DOHH2 (cell line): ENCODE results near the gene CADPS2.

ENCODE experiments used
- H3F3A ChIP-seq: fragments of 200-600 bp; sonication (generic), shearing (Covaris generic); 2 replicates; pipeline ENCODE4 v1.6.0; 2016; ENCODE audit warnings: antibody characterized with exemption, mild to moderate bottlenecking; ENCODE audit not compliant: control insufficient read depth, insufficient read depth
- H3K27ac ChIP-seq: fragments of 200-600 bp; sonication (generic); 2 replicates; pipeline ENCODE4 v1.5.1; 2014; ENCODE audit warnings: low read depth, mild to moderate bottlenecking, low read length, moderate library complexity
- H3K27me3 ChIP-seq: fragments of 200-600 bp; sonication (generic); 2 replicates; pipeline ENCODE4 v1.6.1; 2014; ENCODE audit warnings: mild to moderate bottlenecking, low read length, mixed read lengths; ENCODE audit not compliant: control insufficient read depth
- H3K36me3 ChIP-seq: fragments of 200-600 bp; sonication (generic); 2 replicates; pipeline ENCODE4 v1.6.1; 2014; ENCODE audit warnings: mild to moderate bottlenecking, low read length, moderate library complexity, mixed read lengths; ENCODE audit not compliant: control insufficient read depth
- H3K4me1 ChIP-seq: fragments of 200-600 bp; sonication (generic); 2 replicates; pipeline ENCODE4 v1.6.1; 2014; ENCODE audit warnings: mild to moderate bottlenecking, low read length, mixed read lengths; ENCODE audit not compliant: control insufficient read depth
- H3K4me2 ChIP-seq: fragments of 200-600 bp; sonication (generic); 2 replicates; pipeline ENCODE4 v1.6.0; 2014; ENCODE audit warnings: mild to moderate bottlenecking, low read length, moderate library complexity
- H3K4me3 ChIP-seq: fragments of 200-600 bp; sonication (generic); 2 replicates; pipeline ENCODE4 v1.5.1; 2014; ENCODE audit warnings: mild to moderate bottlenecking, low read length, mixed read lengths
- H3K79me2 ChIP-seq: fragments of 200-600 bp; sonication (generic); 2 replicates; pipeline ENCODE4 v1.6.1; 2014; ENCODE audit warnings: mild to moderate bottlenecking, low read length, mixed read lengths; ENCODE audit not compliant: control insufficient read depth
- H3K9me2 ChIP-seq: fragments of 200-600 bp; sonication (generic); replicated peaks from 2 replicates; pipeline ENCODE4 v1.6.1; 2014; ENCODE audit warnings: mild to moderate bottlenecking, low read length, mixed read lengths; ENCODE audit not compliant: control insufficient read depth
- H3K9me3 ChIP-seq: fragments of 200-600 bp; sonication (generic); 2 replicates; pipeline ENCODE4 v1.6.1; 2014; ENCODE audit warnings: antibody characterized with exemption, low read length, mixed read lengths; ENCODE audit not compliant: control insufficient read depth, insufficient read depth
- H4K20me1 ChIP-seq: fragments of 200-600 bp; sonication (generic); 2 replicates; pipeline ENCODE4 v1.6.0; 2014; ENCODE audit warnings: low read depth, mild to moderate bottlenecking, antibody characterized with exemption, low read length, moderate library complexity; ENCODE audit not compliant: control insufficient read depth, insufficient read depth
- CTCF ChIP-seq: fragments of 200-600 bp; sonication (generic); IDR thresholded peaks from one replicate; pipeline ENCODE4 v1.5.1; 2014; ENCODE audit warnings: antibody characterized with exemption, mild to moderate bottlenecking, low read depth, low read length; ENCODE audit not compliant: poor library complexity, severe bottlenecking
- EZH2phosphoT487 ChIP-seq: fragments of 200-600 bp; sonication (generic); IDR thresholded peaks from 2 replicates; pipeline ENCODE4 v1.6.1; 2017; ENCODE audit warnings: borderline replicate concordance, mild to moderate bottlenecking, antibody characterized with exemption, low read length, moderate library complexity, mixed read lengths

The CADPS2 gene

GRCh38 chr7:122727354-122727753 lies 158.9 kb downstream of the CADPS2 start:
- H3K79me2 ChIP-seq, result no peaks in the 10 kb centered on the region
- no peaks in the 10 kb centered on the region for H3F3A ChIP-seq
- H3K4me3 ChIP-seq, result no peak overlapping the region
- no peaks in the 10 kb centered on the region for H3K27me3 ChIP-seq
- no peak overlapping the region for H3K4me2 ChIP-seq
- H3K9me3 ChIP-seq, result no peaks in the 10 kb centered on the region
- H3K9me2 ChIP-seq, result no peaks in the 10 kb centered on the region
- no peaks in the 10 kb centered on the region for H4K20me1 ChIP-seq
- no peak overlapping the region for H3K27ac ChIP-seq
- no peaks in the 10 kb centered on the region for H3K4me1 ChIP-seq
- H3K36me3 ChIP-seq, result no peaks in the 10 kb centered on the region
- TF ChIP-seq CTCF (no peak), EZH2phosphoT487 (no peak)

- Histone ChIP-seq H3K27ac (no peak overlapping the region), H3K4me1 (no peaks in the 10 kb centered on the region), H3K9me2 (no peaks in the 10 kb centered on the region), H3K4me3 (no peak overlapping the region), H3K79me2 (no peaks in the 10 kb centered on the region), H4K20me1 (no peaks in the 10 kb centered on the region), H3K36me3 (no peaks in the 10 kb centered on the region), H3K9me3 (no peaks in the 10 kb centered on the region), H3F3A (no peaks in the 10 kb centered on the region), H3K4me2 (no peak overlapping the region), H3K27me3 (no peaks in the 10 kb centered on the region)
- TF ChIP-seq CTCF (no peak), EZH2phosphoT487 (no peak)
These were observed 159.4 kb downstream of the CADPS2 start for GRCh38 chr7:122726881-122727280.

- Histone ChIP-seq H3K36me3 (no peaks in the 10 kb centered on the region), H3K9me2 (no peaks in the 10 kb centered on the region), H3K9me3 (no peaks in the 10 kb centered on the region), H3K4me1 (no peaks in the 10 kb centered on the region), H3K4me2 (no peak overlapping the region), H3K4me3 (no peak overlapping the region), H3F3A (no peaks in the 10 kb centered on the region), H3K27ac (no peak overlapping the region), H3K27me3 (no peaks in the 10 kb centered on the region), H3K79me2 (no peaks in the 10 kb centered on the region), H4K20me1 (no peaks in the 10 kb centered on the region)
- TF ChIP-seq CTCF (no peak), EZH2phosphoT487 (no peak)
These were observed 161.9 kb downstream of the CADPS2 start for GRCh38 chr7:122724366-122724765.
